Measurements from ENCODE around the gene NUMA1.

The NUMA1 gene

GRCh38 chr11:72080326-72081183, at the start of gene NUMA1, which contains the start of gene LRRC51:
Gene NUMA1, minus strand, starts transcription at chr11:72080542. Its CDS starts 44,599 bp downstream, at chr11:72035943.
Gene LRRC51, plus strand, starts transcription at chr11:72080850. Its CDS starts 8,234 bp downstream, at chr11:72089084.
- peak; percentile 99 for DNase-seq

- DNase-seq, result no peak
These were observed 49.0 kb upstream of the NUMA1 start for GRCh38 chr11:72129381-72129780.

- DNase-seq, result no peak
These were observed 47.6 kb upstream of the NUMA1 start for GRCh38 chr11:72127923-72128322.

- DNase-seq, result no peak
These were observed 45.6 kb upstream of the NUMA1 start for GRCh38 chr11:72125956-72126355.

GRCh38 chr11:72124046-72124445, 43.7 kb upstream of the NUMA1 start:
- DNase-seq, result no peak

GRCh38 chr11:72123117-72123653, 42.8 kb upstream of the NUMA1 start:
- no peak for DNase-seq

GRCh38 chr11:72122607-72123006, 42.3 kb upstream of the NUMA1 start:
- DNase-seq, result no peak

- DNase-seq, result no peak
These were observed 40.6 kb upstream of the NUMA1 start for GRCh38 chr11:72120930-72121329.

- no peak for DNase-seq
These were observed 38.9 kb upstream of the NUMA1 start for GRCh38 chr11:72119198-72119597.

- DNase-seq, result no peak
These were observed 35.8 kb upstream of the NUMA1 start for GRCh38 chr11:72116019-72116755.

- no peak for DNase-seq
These were observed 34.2 kb upstream of the NUMA1 start for GRCh38 chr11:72114570-72114969.

- DNase-seq, result no peak
These were observed 32.9 kb upstream of the NUMA1 start for GRCh38 chr11:72112978-72113808.

- peak; percentile 97 for DNase-seq
These were observed 32.0 kb upstream of the NUMA1 start, which contains the start of gene ANAPC15 for GRCh38 chr11:72112143-72112977. Gene ANAPC15, minus strand, starts transcription at chr11:72112695. Its CDS starts 1,419 bp downstream, at chr11:72111276.

GRCh38 chr11:72111300-72112142, 31.2 kb upstream of the NUMA1 start:
- no peak for DNase-seq

GRCh38 chr11:72105888-72106287, 25.5 kb upstream of the NUMA1 start, which contains the start of gene TOMT:
Gene TOMT, plus strand, starts transcription at chr11:72105924. Its CDS starts 28 bp downstream, at chr11:72105952.
- DNase-seq, result no peak

- DNase-seq, result peak; percentile 11
These were observed 23.4 kb upstream of the NUMA1 start for GRCh38 chr11:72103754-72104167.

GRCh38 chr11:72102946-72103753, 22.8 kb upstream of the NUMA1 start, which contains the start of gene LAMTOR1:
Gene LAMTOR1, minus strand, starts transcription at chr11:72103297. Its CDS starts 73 bp downstream, at chr11:72103224.
- peak; percentile 98 for DNase-seq

GRCh38 chr11:72102631-72102945, 22.2 kb upstream of the NUMA1 start:
- no peak for DNase-seq

GRCh38 chr11:72102162-72102561, 21.8 kb upstream of the NUMA1 start:
- no peak for DNase-seq

- no peak for DNase-seq
These were observed 20.1 kb upstream of the NUMA1 start for GRCh38 chr11:72100462-72100861.

All from activated CD4-positive, alpha-beta T cell treated with anti-CD3 and anti-CD28 coated beads, Interleukin-2, amount 50 U/mL, for 1 hour (primary cell).